Ascending aorta (tissue), 2 donors: ENCODE results near the gene SYCE3. TPM values are rescaled to one million over a fixed set of nuclear protein-coding genes. Genes with fewer than 3 reads are reported as not detected.

ENCODE experiments used
- DNase-seq, 2 donors: peaks; one replicate each; pipeline ENCODE4 v3.0.0-alpha.2; 2019; ENCODE audit warnings: low spot score in 2 of 2
- H3K27ac ChIP-seq, 2 donors: fragments of 200-600 bp; sonication (generic); one replicate each; pipeline ENCODE4 v1.5.1; 2016 to 2017; ENCODE audit warnings: mild to moderate bottlenecking in 1 of 2
- H3K27me3 ChIP-seq: fragments of 200-600 bp; sonication (generic); one replicate; pipeline ENCODE4 v1.5.1; 2017
- H3K36me3 ChIP-seq, 2 donors: fragments of 200-600 bp; sonication (generic); one replicate each; pipeline ENCODE4 v1.5.1; 2016
- H3K4me1 ChIP-seq, 2 donors: fragments of 200-600 bp; sonication (generic); one replicate each; pipeline ENCODE4 v1.5.1; 2016 to 2017; ENCODE audit warnings: mild to moderate bottlenecking in 1 of 2
- H3K4me3 ChIP-seq, 2 donors: fragments of 200-600 bp; sonication (generic); one replicate each; pipeline ENCODE4 v1.5.1; 2016 to 2017; ENCODE audit warnings: mild to moderate bottlenecking in 1 of 2
- H3K9me3 ChIP-seq, 2 donors: fragments of 200-600 bp; sonication (generic); one replicate each; pipeline ENCODE4 v1.5.1; 2016
- intact Hi-C: fragments of 100-400 bp; cut with DNase I; formaldehyde crosslinking; loops from one replicate; pipeline ENCODE4 v1.15.1; 2023
- total RNA-seq: library from RNA; depleted of rRNA; stranded (reverse); fragments of >200 nt; gene quantifications from one replicate; pipeline ENCODE4 v1.1.0, GENCODE V29; 2016
- TF ChIP-seq, protein P1 (sequence below), 3 experiments: fragments of 200-600 bp in 2 of 3; fragments of 450-650 bp in 1 of 3; sonication (generic) in 2 of 3; IDR thresholded peaks; one replicate each; pipeline ENCODE4 v1.5.1; 2016 to 2019; ENCODE audit warnings: antibody characterized with exemption in 3 of 3, mild to moderate bottlenecking in 1 of 3, moderate library complexity in 1 of 3

Gene SYCE3
- total RNA-seq, 1 donor from 2014 or later: not detected

DNA sequence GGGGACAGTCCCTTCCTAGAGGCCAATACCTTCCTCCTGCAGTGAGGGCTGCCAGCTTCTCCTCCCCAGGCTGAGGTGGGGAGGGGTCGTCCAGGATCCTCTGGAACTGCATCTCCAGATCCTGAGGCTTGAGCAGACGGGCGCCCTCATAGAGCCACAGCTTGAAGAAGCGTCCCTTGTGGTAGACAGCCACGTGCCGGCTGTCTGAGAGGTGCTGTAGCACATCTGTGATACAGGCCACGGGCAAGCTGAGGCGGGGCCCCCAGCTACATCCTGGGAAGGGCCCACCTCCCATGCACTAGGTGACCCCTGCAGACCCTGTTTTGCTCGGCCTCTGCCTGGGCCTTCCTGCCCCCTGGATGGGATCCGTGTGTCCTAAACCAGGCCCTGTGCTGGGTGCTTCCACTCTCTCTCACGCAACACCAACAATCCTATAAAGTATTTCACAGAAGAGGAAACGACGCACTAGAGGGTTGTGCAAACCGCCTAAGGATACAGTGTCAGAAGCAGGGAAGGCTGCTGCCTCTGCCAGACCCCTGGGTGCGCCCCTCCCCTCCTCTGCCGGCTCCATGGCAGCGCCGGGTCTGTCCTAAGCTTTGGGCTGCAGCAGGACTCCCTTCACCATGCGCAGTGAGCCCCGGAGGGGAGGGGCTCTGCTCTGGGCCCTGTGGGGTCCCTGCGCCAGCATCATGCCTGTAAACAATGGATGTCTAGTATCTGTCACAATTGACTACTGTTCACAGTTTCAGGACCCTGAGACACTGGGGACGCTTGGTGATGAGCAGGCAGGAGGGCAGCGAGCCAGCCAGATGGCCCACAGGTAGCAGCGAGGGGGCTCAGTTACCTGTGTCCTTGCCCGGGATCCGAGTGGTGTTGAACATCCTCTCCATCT lies 11.0 kb upstream of the SYCE3 start:
- Histone ChIP-seq H3K36me3 (no peaks in the 10 kb centered on the region), H3K27me3 (peaks cover 5% of the 10 kb centered on the region), H3K27ac (no peak overlapping the region), H3K4me1 (peaks cover 3 to 8% of the 10 kb centered on the region in 2 donors), H3K9me3 (no peaks in the 10 kb centered on the region), H3K4me3 (no peak overlapping the region)
- DNase-seq: no peak
- TF ChIP-seq, protein P1, sequence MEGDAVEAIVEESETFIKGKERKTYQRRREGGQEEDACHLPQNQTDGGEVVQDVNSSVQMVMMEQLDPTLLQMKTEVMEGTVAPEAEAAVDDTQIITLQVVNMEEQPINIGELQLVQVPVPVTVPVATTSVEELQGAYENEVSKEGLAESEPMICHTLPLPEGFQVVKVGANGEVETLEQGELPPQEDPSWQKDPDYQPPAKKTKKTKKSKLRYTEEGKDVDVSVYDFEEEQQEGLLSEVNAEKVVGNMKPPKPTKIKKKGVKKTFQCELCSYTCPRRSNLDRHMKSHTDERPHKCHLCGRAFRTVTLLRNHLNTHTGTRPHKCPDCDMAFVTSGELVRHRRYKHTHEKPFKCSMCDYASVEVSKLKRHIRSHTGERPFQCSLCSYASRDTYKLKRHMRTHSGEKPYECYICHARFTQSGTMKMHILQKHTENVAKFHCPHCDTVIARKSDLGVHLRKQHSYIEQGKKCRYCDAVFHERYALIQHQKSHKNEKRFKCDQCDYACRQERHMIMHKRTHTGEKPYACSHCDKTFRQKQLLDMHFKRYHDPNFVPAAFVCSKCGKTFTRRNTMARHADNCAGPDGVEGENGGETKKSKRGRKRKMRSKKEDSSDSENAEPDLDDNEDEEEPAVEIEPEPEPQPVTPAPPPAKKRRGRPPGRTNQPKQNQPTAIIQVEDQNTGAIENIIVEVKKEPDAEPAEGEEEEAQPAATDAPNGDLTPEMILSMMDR (IDR thresholded peaks at IDR 0.05): no peak
- intact Hi-C loops: no loop called here

DNA sequence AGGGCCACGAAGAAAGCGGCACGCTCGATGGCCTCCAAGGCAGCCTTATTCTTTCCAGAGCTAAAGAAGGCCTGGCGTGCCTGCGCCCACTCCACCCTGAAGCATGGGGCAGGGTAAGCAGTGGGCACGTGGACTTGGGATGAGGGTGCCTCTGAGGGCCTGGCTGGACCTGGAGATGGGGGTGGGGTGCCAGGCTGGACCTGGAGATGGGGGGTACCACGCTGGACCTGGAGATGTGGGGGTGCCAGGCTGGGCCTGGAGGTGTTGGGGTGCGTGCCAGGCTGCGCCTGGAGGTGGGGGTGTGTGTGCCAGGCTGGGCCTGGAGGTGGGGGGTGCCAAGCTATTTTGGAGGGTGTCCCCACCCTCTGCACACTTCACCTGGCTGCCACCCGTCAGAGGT lies 10.2 kb upstream of the SYCE3 start:
- TF ChIP-seq, protein P1 (IDR thresholded peaks at IDR 0.05): no peak
- no peak for DNase-seq
- H3K27ac ChIP-seq: no peak overlapping the region
- peaks cover 0 to under 1% of the 10 kb centered on the region in 2 donors for H3K4me1 ChIP-seq
- peaks cover under 1% of the 10 kb centered on the region for H3K27me3 ChIP-seq
- intact Hi-C loops: no loop called here
- H3K4me3 ChIP-seq: no peak overlapping the region
- no peaks in the 10 kb centered on the region for H3K36me3 ChIP-seq
- no peaks in the 10 kb centered on the region for H3K9me3 ChIP-seq

DNA sequence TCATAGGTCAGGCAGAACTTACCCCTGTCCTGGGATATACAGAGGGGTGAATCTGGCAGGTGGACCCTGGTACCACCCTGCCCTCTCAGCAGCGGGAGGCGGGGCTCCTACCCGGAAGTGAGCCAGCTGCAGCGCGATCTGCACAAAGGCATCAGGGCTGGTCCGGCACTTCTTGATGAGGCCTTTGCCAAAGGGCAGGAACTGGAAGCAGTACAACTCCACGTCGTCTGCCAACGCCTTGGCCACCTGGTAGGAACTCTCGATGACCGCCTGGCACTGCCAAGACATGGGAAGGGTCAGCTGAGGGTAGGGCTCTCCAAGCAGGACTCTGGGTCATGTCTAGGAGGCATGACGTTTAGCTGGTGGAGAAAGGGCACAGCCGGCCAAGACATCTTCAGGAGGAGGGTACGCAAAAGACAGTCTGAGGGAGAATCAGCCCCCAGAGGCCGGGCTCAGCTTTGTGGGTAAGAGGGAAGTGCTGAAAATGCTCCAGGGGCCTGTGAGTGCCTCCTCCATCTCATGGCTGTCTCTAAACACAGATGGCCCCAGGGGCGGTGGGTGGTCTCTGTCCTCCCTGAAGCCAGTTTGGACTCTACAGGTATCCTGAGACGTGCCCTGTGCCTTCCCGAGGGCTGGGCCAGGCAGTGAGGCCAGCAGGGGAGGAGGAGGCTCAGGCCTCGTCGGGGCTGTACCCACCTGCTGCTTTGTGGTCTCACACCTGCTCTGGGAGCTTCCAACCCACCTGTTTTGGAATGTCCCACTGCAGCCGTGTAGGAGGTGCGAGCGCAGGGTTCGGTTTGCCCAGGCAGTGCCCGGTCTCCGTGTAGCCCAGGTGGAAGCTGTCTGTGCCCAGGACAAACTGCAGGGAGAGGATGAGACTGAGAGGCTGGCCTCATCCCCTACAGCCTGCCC lies 8.8 kb upstream of the SYCE3 start:
- TF ChIP-seq, protein P1 (IDR thresholded peaks at IDR 0.05): no peak
- Histone ChIP-seq H3K27me3 (no peaks in the 10 kb centered on the region), H3K4me3 (no peak overlapping the region), H3K27ac (no peak overlapping the region), H3K4me1 (no peaks in the 10 kb centered on the region), H3K9me3 (no peaks in the 10 kb centered on the region), H3K36me3 (no peaks in the 10 kb centered on the region)
- intact Hi-C loops: no loop called here
- no peak for DNase-seq

DNA sequence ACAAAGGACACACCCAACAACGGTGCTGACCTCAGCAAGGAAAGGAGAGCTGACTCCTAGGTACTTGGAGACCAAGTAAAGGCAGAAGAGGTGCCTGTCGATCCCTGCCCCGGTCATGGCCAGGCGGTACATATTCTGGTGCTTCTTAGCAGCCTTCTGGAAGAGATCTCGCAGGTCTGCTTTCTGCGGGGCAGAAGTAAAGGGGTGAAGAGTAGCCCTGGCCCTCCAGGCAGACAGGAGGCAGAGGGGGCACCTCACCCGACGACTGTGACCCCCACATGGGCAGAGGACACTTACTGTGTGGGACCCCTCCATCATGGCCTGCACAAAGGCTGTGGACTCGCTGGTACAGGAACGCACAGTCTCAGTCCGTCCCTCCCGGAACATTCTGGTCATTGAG lies 8.1 kb upstream of the SYCE3 start:
- Histone ChIP-seq H3K9me3 (no peaks in the 10 kb centered on the region), H3K27ac (no peak overlapping the region), H3K27me3 (no peaks in the 10 kb centered on the region), H3K36me3 (no peaks in the 10 kb centered on the region), H3K4me1 (no peaks in the 10 kb centered on the region), H3K4me3 (no peak overlapping the region)
- intact Hi-C loops: no loop called here
- TF ChIP-seq, protein P1 (IDR thresholded peaks at IDR 0.05): no peak
- DNase-seq: no peak

DNA sequence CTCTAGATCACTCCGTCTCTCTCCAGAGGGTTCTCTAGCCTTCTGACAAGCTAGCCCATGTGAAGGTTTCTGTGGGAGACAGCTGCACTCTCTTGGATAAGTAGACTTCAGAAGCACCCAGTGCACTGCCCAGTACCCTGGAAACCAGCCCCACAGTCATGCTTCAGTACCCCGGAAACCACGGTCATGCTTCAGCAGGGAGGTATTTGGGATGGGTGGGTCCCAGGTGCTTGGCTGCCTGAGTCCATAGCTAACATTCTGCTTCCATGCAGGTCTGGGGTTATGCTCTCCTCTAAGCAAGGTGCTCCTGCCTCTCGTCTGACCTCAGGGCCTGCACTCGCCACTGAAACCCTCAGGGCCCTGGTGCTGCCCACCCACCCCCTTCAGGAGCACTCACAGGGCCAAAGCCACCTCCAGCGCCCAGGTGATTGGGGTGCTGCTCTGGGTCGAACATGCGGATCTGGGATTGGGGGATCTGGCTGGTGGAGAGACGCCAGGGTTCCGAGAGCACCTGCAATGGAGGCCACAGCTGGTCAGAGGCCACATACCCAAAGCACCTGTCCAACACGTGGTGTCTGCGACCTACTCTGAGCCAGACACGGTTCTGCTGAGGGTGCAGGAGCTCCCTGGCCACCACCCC lies 7.3 kb upstream of the SYCE3 start:
- no peaks in the 10 kb centered on the region for H3K9me3 ChIP-seq
- H3K4me3 ChIP-seq: no peak overlapping the region
- TF ChIP-seq, protein P1 (IDR thresholded peaks at IDR 0.05): no peak
- intact Hi-C loops: no loop called here
- H3K36me3 ChIP-seq: no peaks in the 10 kb centered on the region
- no peaks in the 10 kb centered on the region for H3K27me3 ChIP-seq
- H3K4me1 ChIP-seq: no peaks in the 10 kb centered on the region
- DNase-seq: no peak
- no peak overlapping the region for H3K27ac ChIP-seq
